NB4 (cell line): ENCODE results near the gene COMMD2.

Experiments
- DNase-seq: peaks from one replicate; pipeline ENCODE4 v3.0.0; 2010; ENCODE audit warnings: low read depth
- H3K4me3 ChIP-seq: one replicate; pipeline ENCODE4 v1.5.1; 2011; ENCODE audit warnings: mild to moderate bottlenecking, low read depth, low read length, moderate library complexity
- CTCF ChIP-seq: IDR thresholded peaks from one replicate; pipeline ENCODE4 v1.5.1; 2012; ENCODE audit warnings: low read depth, low read length
- MAX ChIP-seq: IDR thresholded peaks from 2 replicates; pipeline ENCODE4 v1.6.1; 2011; ENCODE audit warnings: low read depth, low read length
- MYC ChIP-seq: IDR thresholded peaks from 2 replicates; pipeline ENCODE4 v1.6.1; 2011; ENCODE audit warnings: low read depth, low read length
- POLR2A ChIP-seq: IDR thresholded peaks from 2 replicates; pipeline ENCODE4 v1.6.1; 2011; ENCODE audit warnings: mild to moderate bottlenecking; ENCODE audit not compliant: insufficient read length; ENCODE audit errors: extremely low read depth

The COMMD2 gene

GRCh38 chr3:149715247-149715646 lies 37.0 kb downstream of the COMMD2 start:
- no peak for DNase-seq
- TF ChIP-seq POLR2A = no peak
- no peak for TF ChIP-seq MYC
- TF ChIP-seq CTCF = no peak
- no peak for TF ChIP-seq MAX
- H3K4me3 ChIP-seq = no peak overlapping the region

- DNase-seq = no peak
- no peak overlapping the region for H3K4me3 ChIP-seq
- TF ChIP-seq MAX = no peak
- TF ChIP-seq CTCF = no peak
- no peak for TF ChIP-seq POLR2A
- TF ChIP-seq MYC = no peak
Observed at GRCh38 chr3:149713730-149714654, 38.3 kb downstream of the COMMD2 start.

GRCh38 chr3:149706905-149707304 lies 45.4 kb downstream of the COMMD2 start:
- H3K4me3 ChIP-seq = no peak overlapping the region
- DNase-seq = no peak
- no peak for TF ChIP-seq POLR2A
- no peak for TF ChIP-seq MAX
- TF ChIP-seq CTCF = no peak
- no peak for TF ChIP-seq MYC

GRCh38 chr3:149705416-149705815 lies 46.9 kb downstream of the COMMD2 start:
- TF ChIP-seq MYC = no peak
- no peak for TF ChIP-seq CTCF
- no peak for TF ChIP-seq MAX
- TF ChIP-seq POLR2A = no peak
- no peak for DNase-seq
- H3K4me3 ChIP-seq = no peak overlapping the region

GRCh38 chr3:149703466-149703865 lies 48.8 kb downstream of the COMMD2 start:
- H3K4me3 ChIP-seq = no peak overlapping the region
- DNase-seq = peak; percentile 5

More at GRCh38 chr3:149703466-149703865, 48.8 kb downstream of the COMMD2 start:
- no peak for TF ChIP-seq CTCF
- no peak for TF ChIP-seq MYC
- no peak for TF ChIP-seq POLR2A
- TF ChIP-seq MAX = no peak
